ENCODE results near the gene SLC26A1. TPM values are rescaled to one million over a fixed set of nuclear protein-coding genes. Genes with fewer than 3 reads are reported as not detected.

Gene SLC26A1
- not detected in 2 replicates for total RNA-seq (2014; rRNA removed; shearing (Covaris generic); ENCODE audit: low replicate concordance)

- DNase-seq: no peak
- Histone ChIP-seq H3K36me3 (no peaks in the 10 kb centered on the region), H3K9me3 (no peaks in the 10 kb centered on the region), H3K4me3 (no peak within 1 kb of the TSS), H3K27me3 (no peaks in the 10 kb centered on the region)
These were observed at the start of gene SLC26A1 for GRCh38 chr4:993111-994029. TSS of gene SLC26A1 (minus strand) at chr4:993404. CDS start at chr4:991703, 1,701 bp downstream.

- Histone ChIP-seq H3K4me3 (no peak overlapping the region), H3K27me3 (no peaks in the 10 kb centered on the region), H3K9me3 (no peaks in the 10 kb centered on the region), H3K36me3 (no peaks in the 10 kb centered on the region)
- no peak for DNase-seq
These were observed 49.3 kb upstream of the SLC26A1 start for GRCh38 chr4:1042352-1043055.

GRCh38 chr4:1041936-1042330 lies 48.7 kb upstream of the SLC26A1 start:
- no peaks in the 10 kb centered on the region for H3K36me3 ChIP-seq
- no peak overlapping the region for H3K4me3 ChIP-seq
- no peaks in the 10 kb centered on the region for H3K27me3 ChIP-seq
- no peaks in the 10 kb centered on the region for H3K9me3 ChIP-seq
- DNase-seq: no peak

GRCh38 chr4:1041147-1041935 lies 48.1 kb upstream of the SLC26A1 start:
- no peaks in the 10 kb centered on the region for H3K9me3 ChIP-seq
- H3K4me3 ChIP-seq: no peak overlapping the region
- H3K27me3 ChIP-seq: no peaks in the 10 kb centered on the region
- H3K36me3 ChIP-seq: no peaks in the 10 kb centered on the region
- DNase-seq: peak; percentile 89

- no peak for DNase-seq
- Histone ChIP-seq H3K9me3 (no peaks in the 10 kb centered on the region), H3K27me3 (no peaks in the 10 kb centered on the region), H3K4me3 (no peak overlapping the region), H3K36me3 (no peaks in the 10 kb centered on the region)
These were observed 47.3 kb upstream of the SLC26A1 start for GRCh38 chr4:1040344-1041146.

GRCh38 chr4:1039493-1040343 lies 46.5 kb upstream of the SLC26A1 start:
- Histone ChIP-seq H3K9me3 (no peaks in the 10 kb centered on the region), H3K27me3 (no peaks in the 10 kb centered on the region), H3K36me3 (no peaks in the 10 kb centered on the region), H3K4me3 (no peak overlapping the region)
- peak; percentile 79 for DNase-seq

GRCh38 chr4:1038948-1039492 lies 45.8 kb upstream of the SLC26A1 start:
- H3K36me3 ChIP-seq: no peaks in the 10 kb centered on the region
- no peaks in the 10 kb centered on the region for H3K9me3 ChIP-seq
- no peaks in the 10 kb centered on the region for H3K27me3 ChIP-seq
- no peak overlapping the region for H3K4me3 ChIP-seq
- no peak for DNase-seq

GRCh38 chr4:1036976-1037810 lies 44.0 kb upstream of the SLC26A1 start:
- Histone ChIP-seq H3K4me3 (no peak overlapping the region), H3K9me3 (no peaks in the 10 kb centered on the region), H3K27me3 (no peaks in the 10 kb centered on the region), H3K36me3 (no peaks in the 10 kb centered on the region)
- no peak for DNase-seq

- no peaks in the 10 kb centered on the region for H3K27me3 ChIP-seq
These were observed 42.9 kb upstream of the SLC26A1 start for GRCh38 chr4:1036095-1036494.

GRCh38 chr4:1035510-1035909 lies 42.3 kb upstream of the SLC26A1 start:
- Histone ChIP-seq H3K27me3 (no peaks in the 10 kb centered on the region), H3K9me3 (no peaks in the 10 kb centered on the region), H3K36me3 (no peaks in the 10 kb centered on the region), H3K4me3 (peak overlapping the region; percentile 21)
- peak; percentile 66 for DNase-seq

More at GRCh38 chr4:1036095-1036494, 42.9 kb upstream of the SLC26A1 start:
- no peak for DNase-seq
- Histone ChIP-seq H3K4me3 (no peak overlapping the region), H3K9me3 (no peaks in the 10 kb centered on the region), H3K36me3 (no peaks in the 10 kb centered on the region)

- H3K4me3 ChIP-seq: peak overlapping the region; percentile 27
These were observed 40.8 kb upstream of the SLC26A1 start for GRCh38 chr4:1033840-1034551.

GRCh38 chr4:1032861-1033260 lies 39.7 kb upstream of the SLC26A1 start:
- Histone ChIP-seq H3K27me3 (no peaks in the 10 kb centered on the region), H3K36me3 (no peaks in the 10 kb centered on the region), H3K9me3 (no peaks in the 10 kb centered on the region), H3K4me3 (no peak overlapping the region)
- DNase-seq: no peak

More at GRCh38 chr4:1033840-1034551, 40.8 kb upstream of the SLC26A1 start:
- DNase-seq: peak; percentile 96
- Histone ChIP-seq H3K9me3 (no peaks in the 10 kb centered on the region), H3K27me3 (no peaks in the 10 kb centered on the region), H3K36me3 (no peaks in the 10 kb centered on the region)

GRCh38 chr4:1031956-1032795 lies 39.0 kb upstream of the SLC26A1 start:
- peak; percentile 58 for DNase-seq

More at GRCh38 chr4:1031956-1032795, 39.0 kb upstream of the SLC26A1 start:
- H3K4me3 ChIP-seq: no peak overlapping the region
- no peaks in the 10 kb centered on the region for H3K36me3 ChIP-seq
- no peaks in the 10 kb centered on the region for H3K27me3 ChIP-seq
- H3K9me3 ChIP-seq: no peaks in the 10 kb centered on the region
